Sigmoid colon (tissue), 7 donors: ENCODE data around the gene ENHO. TPM values are rescaled to one million over a fixed set of nuclear protein-coding genes. Genes with fewer than 3 reads are reported as not detected.
"Not testable (repeated sequence)": the region's sequence is repeated elsewhere in the genome, so short reads cannot be mapped to it uniquely, and the experiment has no call there.

Experiments
- DNase-seq: peaks from one replicate; pipeline ENCODE4 v3.0.0-alpha.2; 2019
- H3K27ac ChIP-seq, 4 donors: fragments of 200-600 bp; sonication (generic); one replicate each; pipeline ENCODE4 v1.5.1; 2016 to 2019; ENCODE audit warnings: mild to moderate bottlenecking in 1 of 4
- H3K27me3 ChIP-seq, 3 donors: fragments of 200-600 bp; sonication (generic); one replicate each; pipeline ENCODE4 v1.5.1; 2019; ENCODE audit warnings: mild to moderate bottlenecking in 1 of 3
- H3K36me3 ChIP-seq, 4 donors: fragments of 200-600 bp; sonication (generic); one replicate each; pipeline ENCODE4 v1.5.1; 2016 to 2019
- H3K4me1 ChIP-seq, 4 donors: fragments of 200-600 bp; sonication (generic); one replicate each; pipeline ENCODE4 v1.5.1; 2017 to 2019
- H3K4me3 ChIP-seq, 4 donors: fragments of 200-600 bp; sonication (generic); one replicate each; pipeline ENCODE4 v1.5.1; 2017 to 2019; ENCODE audit warnings: mild to moderate bottlenecking in 2 of 4, moderate library complexity in 1 of 4
- H3K9me3 ChIP-seq, 4 donors: fragments of 200-600 bp in 3 of 4; sonication (generic) in 3 of 4; one replicate each; pipeline versions ENCODE4 v1.5.1 to v1.6.1; 2013 to 2019
- CTCF ChIP-seq, 4 experiments: fragments of 450-650 bp in 3 of 4; fragments of 200-600 bp in 1 of 4; IDR thresholded peaks; one replicate each; pipeline ENCODE4 v1.5.1; 2016 to 2019; ENCODE audit warnings: antibody characterized with exemption in 4 of 4, mild to moderate bottlenecking in 3 of 4, moderate library complexity in 2 of 4
- EP300 ChIP-seq, 4 donors: sonication (generic); formaldehyde crosslinking; IDR thresholded peaks; one replicate each; pipeline ENCODE4 v1.6.1; 2017; ENCODE audit warnings: antibody characterized with exemption in 4 of 4
- POLR2A ChIP-seq, 2 donors: fragments of 450-650 bp; IDR thresholded peaks; one replicate each; pipeline ENCODE4 v1.6.1; 2016; ENCODE audit warnings: antibody characterized with exemption in 2 of 2, mild to moderate bottlenecking in 2 of 2, moderate library complexity in 2 of 2
- POLR2AphosphoS5 ChIP-seq, 4 donors: sonication (generic); formaldehyde crosslinking; IDR thresholded peaks; one replicate each; pipeline ENCODE4 v1.6.1; 2017; ENCODE audit warnings: antibody characterized with exemption in 4 of 4
- WGBS, 2 donors: extraction: QIAGEN DNeasy Blood & Tissue Kit; methylation state at CpG; one replicate each; pipeline ENCODE4 v1.1.7; 2013; 5-methylcytosine and 5-hydroxymethylcytosine counted together
- intact Hi-C: fragments of 100-400 bp; cut with DNase I; formaldehyde crosslinking; loops from one replicate; pipeline ENCODE4 v1.15.1; 2023
- polyA plus RNA-seq, 3 donors: library from polyadenylated mRNA; stranded (reverse); fragments of 200-250 nt; gene quantifications; one replicate each; pipeline ENCODE4 v1.2.3, GENCODE V29; 2013
- small RNA-seq, 3 donors: library from RNA; depleted of rRNA; stranded (forward); fragments of <200 nt; gene quantifications; one replicate each; pipeline ENCODE3, GENCODE V24; 2016
- total RNA-seq, 4 donors: library from RNA; depleted of rRNA; stranded (reverse); fragments of >200 nt; gene quantifications; one replicate each; pipeline ENCODE4 v1.1.0, GENCODE V29; 2016
- donor health status: healthy with polysubstance abuse.
- donor health status: Bipolar disorder and iron deficiency.
- donor health status: healthy.

ENHO gene
- total and polyA plus RNA-seq, 7 donors: 1.9 to 7.4 (median 4.3) TPM; not detected in 3

GRCh38 chr9:34484678-34485077 is 38.1 kb downstream of the ENHO start:
- Histone ChIP-seq H3K27ac (no peak overlapping the region), H3K4me1 (no peaks in the 10 kb centered on the region), H3K9me3 (no peaks in the 10 kb centered on the region), H3K4me3 (no peak overlapping the region), H3K27me3 (no peaks in the 10 kb centered on the region), H3K36me3 (no peaks in the 10 kb centered on the region)
- intact Hi-C loops: no loop called here
- DNase-seq: no peak
- TF ChIP-seq EP300 (IDR thresholded peaks at IDR 0.05) (no peak), POLR2A (IDR thresholded peaks at IDR 0.05) (no peak), CTCF (IDR thresholded peaks at IDR 0.05) (no peak), POLR2AphosphoS5 (IDR thresholded peaks at IDR 0.05) (no peak)

GRCh38 chr9:34482746-34483145 is 40.0 kb downstream of the ENHO start:
- H3K4me3 ChIP-seq, H3K9me3 ChIP-seq, H3K27me3 ChIP-seq, H3K27ac ChIP-seq, DNase-seq, intact Hi-C loops, H3K36me3 ChIP-seq, H3K4me1 ChIP-seq: not testable (repeated sequence)
- 92 to 96% methylated on average over 27 of the region's 27 CpGs for WGBS, 2 donors

GRCh38 chr9:34481620-34482019 is 41.2 kb downstream of the ENHO start:
- H3K27ac ChIP-seq, H3K4me3 ChIP-seq, H3K27me3 ChIP-seq, H3K36me3 ChIP-seq, H3K4me1 ChIP-seq, intact Hi-C loops, DNase-seq, H3K9me3 ChIP-seq: not testable (repeated sequence)
- WGBS, 2 donors: 63 to 65% methylated on average over 13 of the region's 13 CpGs

GRCh38 chr9:34479431-34479866 is 43.3 kb downstream of the ENHO start:
- WGBS, 2 donors: 16 to 40% methylated on average over 5 of the region's 5 CpGs

GRCh38 chr9:34477541-34477940 is 45.2 kb downstream of the ENHO start:
- intact Hi-C loops: no loop called here
- TF ChIP-seq EP300 (IDR thresholded peaks at IDR 0.05): no peak
- no peak for TF ChIP-seq POLR2AphosphoS5 (IDR thresholded peaks at IDR 0.05)
- no peak for TF ChIP-seq CTCF (IDR thresholded peaks at IDR 0.05)
- no peak for TF ChIP-seq POLR2A (IDR thresholded peaks at IDR 0.05)
- Histone ChIP-seq H3K36me3 (no peaks in the 10 kb centered on the region), H3K27ac (no peak overlapping the region), H3K27me3 (no peaks in the 10 kb centered on the region), H3K4me3 (no peak overlapping the region), H3K4me1 (no peaks in the 10 kb centered on the region), H3K9me3 (no peaks in the 10 kb centered on the region)
- WGBS, 2 donors: 70 to 85% methylated on average over 1 of the region's 1 CpG
- no peak for DNase-seq

More at GRCh38 chr9:34479431-34479866, 43.3 kb downstream of the ENHO start:
- no peak overlapping the region for H3K4me3 ChIP-seq
- H3K9me3 ChIP-seq: no peaks in the 10 kb centered on the region
- intact Hi-C loops: no loop called here
- H3K27me3 ChIP-seq: no peaks in the 10 kb centered on the region
- DNase-seq: no peak
- H3K27ac ChIP-seq: no peak overlapping the region
- H3K36me3 ChIP-seq: no peaks in the 10 kb centered on the region
- H3K4me1 ChIP-seq: no peaks in the 10 kb centered on the region
- TF ChIP-seq POLR2A (IDR thresholded peaks at IDR 0.05) (no peak), EP300 (IDR thresholded peaks at IDR 0.05) (no peak)

- H3K27me3 ChIP-seq: no peaks in the 10 kb centered on the region
- H3K4me3 ChIP-seq: no peak overlapping the region
- no peak for DNase-seq
- H3K27ac ChIP-seq: no peak overlapping the region
- no peaks in the 10 kb centered on the region for H3K9me3 ChIP-seq
- no peaks in the 10 kb centered on the region for H3K36me3 ChIP-seq
- no peak for TF ChIP-seq CTCF (IDR thresholded peaks at IDR 0.05)
- no peak for TF ChIP-seq POLR2AphosphoS5 (IDR thresholded peaks at IDR 0.05)
- TF ChIP-seq POLR2A (IDR thresholded peaks at IDR 0.05): no peak
- no peak for TF ChIP-seq EP300 (IDR thresholded peaks at IDR 0.05)
- intact Hi-C loops: no loop called here
- H3K4me1 ChIP-seq: no peaks in the 10 kb centered on the region
- WGBS, 2 donors: 53 to 69% methylated on average over 3 of the region's 3 CpGs
Observed at GRCh38 chr9:34475097-34475496, 47.7 kb downstream of the ENHO start.

Small RNA genes within 50 kb of the gene (small RNA-seq; reads per million reads assigned to genes)
- gene RN7SKP24: 0 reads per million in 3 donors

Other genes with a start within 250 kb of the ENHO start
- gene KIF24, start 193.7 kb downstream of the ENHO start, total RNA-seq: 1 to 10 TPM in 1 of 4 donors, under 1 TPM in 3; 0.28 to 1.4 (median 0.51) TPM
- 1 to 10 TPM in 1 of 3 donors, under 1 TPM in 2; under 0.01 to 1.6 (median 0.46) TPM for gene KIF24, start 193.7 kb downstream of the ENHO start, polyA plus RNA-seq
- gene NUDT2, start 193.4 kb downstream of the ENHO start, total RNA-seq: 10 to 100 TPM; 12.1 to 59.9 (median 36.1) TPM
- gene NUDT2, start 193.4 kb downstream of the ENHO start, polyA plus RNA-seq: 10 to 100 TPM; 27.0 to 56.5 (median 35.6) TPM
- 10 to 100 TPM in 3 of 4 donors, 1 to 10 TPM in 1; 3.9 to 23.5 (median 20.0) TPM for gene MYORG, start 146.1 kb downstream of the ENHO start, total RNA-seq
- gene MYORG, start 146.1 kb downstream of the ENHO start, polyA plus RNA-seq: 10 to 100 TPM in 1 of 3 donors, 1 to 10 TPM in 2; 3.0 to 23.4 (median 5.5) TPM
- gene FAM219A, start 64.4 kb downstream of the ENHO start, total RNA-seq: 10 to 100 TPM in 1 of 4 donors, 1 to 10 TPM in 3; 7.4 to 10.2 (median 8.8) TPM
- gene FAM219A, start 64.4 kb downstream of the ENHO start, polyA plus RNA-seq: 1 to 10 TPM; 3.0 to 7.9 (median 3.2) TPM
- under 1 TPM in 1 of 4 donors, not detected in 3; under 0.01 TPM for gene DNAI1, start 64.2 kb downstream of the ENHO start, total RNA-seq
- gene DNAI1, start 64.2 kb downstream of the ENHO start, polyA plus RNA-seq: under 1 TPM in 1 of 3 donors, not detected in 2; 0.01 TPM
- gene CNTFR, start 66.7 kb upstream of the ENHO start, total RNA-seq: 10 to 100 TPM in 1 of 4 donors, 1 to 10 TPM in 3; 3.0 to 12.9 (median 7.5) TPM
- gene CNTFR, start 66.7 kb upstream of the ENHO start, polyA plus RNA-seq: 1 to 10 TPM; 1.6 to 4.6 (median 4.2) TPM
- 10 to 100 TPM; 23.3 to 44.3 (median 31.5) TPM for gene RPP25L, start 89.1 kb upstream of the ENHO start, total RNA-seq
- 10 to 100 TPM; 47.4 to 72.1 (median 49.2) TPM for gene RPP25L, start 89.1 kb upstream of the ENHO start, polyA plus RNA-seq
- 100 to 1,000 TPM in 2 of 4 donors, 10 to 100 TPM in 2; 59.6 to 122 (median 106) TPM for gene DCTN3, start 97.5 kb upstream of the ENHO start, total RNA-seq
- gene DCTN3, start 97.5 kb upstream of the ENHO start, polyA plus RNA-seq: 10 to 100 TPM; 84.0 to 90.7 (median 86.7) TPM
- not detected for gene ARID3C, start 106.1 kb upstream of the ENHO start, total RNA-seq
- gene ARID3C, start 106.1 kb upstream of the ENHO start, polyA plus RNA-seq: under 1 TPM in 1 of 3 donors, not detected in 2; 0.06 TPM
- 10 to 100 TPM; 69.0 to 82.6 (median 72.6) TPM for gene SIGMAR1, start 114.8 kb upstream of the ENHO start, total RNA-seq
- gene SIGMAR1, start 114.8 kb upstream of the ENHO start, polyA plus RNA-seq: 10 to 100 TPM; 12.0 to 71.5 (median 13.2) TPM
- 10 to 100 TPM; 28.8 to 51.0 (median 33.1) TPM for gene GALT, start 123.7 kb upstream of the ENHO start, total RNA-seq
- 10 to 100 TPM; 15.6 to 44.8 (median 21.7) TPM for gene GALT, start 123.7 kb upstream of the ENHO start, polyA plus RNA-seq
- 100 to 1,000 TPM in 1 of 4 donors, 10 to 100 TPM in 3; 67.3 to 110 (median 90.7) TPM for gene IL11RA, start 129.2 kb upstream of the ENHO start, total RNA-seq
- 10 to 100 TPM in 1 of 3 donors, 1 to 10 TPM in 2; 1.4 to 14.8 (median 7.2) TPM for gene IL11RA, start 129.2 kb upstream of the ENHO start, polyA plus RNA-seq
- not detected for gene CCL27, start 139.7 kb upstream of the ENHO start, total RNA-seq
- under 1 TPM in 1 of 3 donors, not detected in 2; 0.63 TPM for gene CCL27, start 139.7 kb upstream of the ENHO start, polyA plus RNA-seq
- gene CCL19, start 168.3 kb upstream of the ENHO start, total RNA-seq: 1 to 10 TPM in 1 of 4 donors, not detected in 3; 5.8 TPM
- 100 to 1,000 TPM in 1 of 3 donors, 1 to 10 TPM in 2; 1.8 to 415 (median 1.8) TPM for gene CCL19, start 168.3 kb upstream of the ENHO start, polyA plus RNA-seq
- 100 to 1,000 TPM in 3 of 4 donors, 10 to 100 TPM in 1; 61.6 to 214 (median 160) TPM for gene CCL21, start 187.1 kb upstream of the ENHO start, total RNA-seq
- 100 to 1,000 TPM in 1 of 3 donors, 10 to 100 TPM in 1, 1 to 10 TPM in 1; 1.4 to 204 (median 41.4) TPM for gene CCL21, start 187.1 kb upstream of the ENHO start, polyA plus RNA-seq